ENCODE measurements around the gene SSBP3.

DNA sequence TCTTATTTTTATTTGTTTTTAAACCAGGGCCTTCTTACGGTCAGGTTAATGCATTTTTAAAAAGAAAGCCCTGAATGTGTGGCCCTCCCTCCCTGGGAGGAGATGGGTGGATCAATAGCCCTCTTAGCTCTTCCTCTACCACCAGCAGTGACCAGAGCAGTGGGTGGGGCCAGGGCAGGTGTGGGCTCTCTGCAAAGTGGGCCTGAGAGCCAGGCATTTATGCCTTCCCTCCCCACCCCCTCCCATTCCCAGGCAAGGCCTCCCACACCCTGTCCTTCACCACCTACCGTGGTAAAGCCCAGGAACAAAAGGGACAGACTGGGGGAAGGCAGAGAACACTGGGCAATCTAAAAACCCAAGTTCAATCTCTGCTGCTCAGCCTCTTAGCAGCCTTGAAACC, 63.9 kb downstream of the SSBP3 start:
- TF ChIP-seq, protein P1, sequence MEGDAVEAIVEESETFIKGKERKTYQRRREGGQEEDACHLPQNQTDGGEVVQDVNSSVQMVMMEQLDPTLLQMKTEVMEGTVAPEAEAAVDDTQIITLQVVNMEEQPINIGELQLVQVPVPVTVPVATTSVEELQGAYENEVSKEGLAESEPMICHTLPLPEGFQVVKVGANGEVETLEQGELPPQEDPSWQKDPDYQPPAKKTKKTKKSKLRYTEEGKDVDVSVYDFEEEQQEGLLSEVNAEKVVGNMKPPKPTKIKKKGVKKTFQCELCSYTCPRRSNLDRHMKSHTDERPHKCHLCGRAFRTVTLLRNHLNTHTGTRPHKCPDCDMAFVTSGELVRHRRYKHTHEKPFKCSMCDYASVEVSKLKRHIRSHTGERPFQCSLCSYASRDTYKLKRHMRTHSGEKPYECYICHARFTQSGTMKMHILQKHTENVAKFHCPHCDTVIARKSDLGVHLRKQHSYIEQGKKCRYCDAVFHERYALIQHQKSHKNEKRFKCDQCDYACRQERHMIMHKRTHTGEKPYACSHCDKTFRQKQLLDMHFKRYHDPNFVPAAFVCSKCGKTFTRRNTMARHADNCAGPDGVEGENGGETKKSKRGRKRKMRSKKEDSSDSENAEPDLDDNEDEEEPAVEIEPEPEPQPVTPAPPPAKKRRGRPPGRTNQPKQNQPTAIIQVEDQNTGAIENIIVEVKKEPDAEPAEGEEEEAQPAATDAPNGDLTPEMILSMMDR (IDR thresholded peaks at IDR 0.05), result no peak
- no peak for TF ChIP-seq POLR2A (IDR thresholded peaks at IDR 0.05)

Measured in thyroid gland (tissue), 4 donors.